IMR-90 (cell line): Measurements from ENCODE around the gene CCL4. TPM values are rescaled to one million over a fixed set of nuclear protein-coding genes. Genes with fewer than 3 reads are reported as not detected.

Experiments
- ATAC-seq: fragments of 200-7000 bp; cut with Tn5 transposase; 2 replicates; pipeline ENCODE4 v1.9.1; 2020; ENCODE audit warnings: low read depth, mild to moderate bottlenecking, moderate library complexity
- BruUV-seq: library from RNA; stranded (reverse); fragments of 400-500 nt; replicated peaks from 2 replicates; lab custom pipeline; 2021; lab: Mats Ljungman, UMichigan
- CTCF ChIA-PET: fragments of 300-600 bp; formaldehyde crosslinking; extraction: SDS; loops from one replicate; lab custom pipeline; 2021; ENCODE audit warnings: antibody characterized with exemption; lab: Yijun Ruan, JAX
- POLR2A ChIA-PET: fragments of 300-600 bp; sonication (Branson Sonifier 250); formaldehyde crosslinking; loops from one replicate; lab custom pipeline; 2022; ENCODE audit warnings: antibody characterized with exemption; ENCODE audit not compliant: unreplicated experiment; lab: Charles Lee
- DNase-seq: peaks from one replicate; pipeline ENCODE4 v3.0.0; 2013
- H2AFZ ChIP-seq: replicated peaks from 2 replicates; pipeline ENCODE3; 2013; ENCODE audit warnings: low read length, mild to moderate bottlenecking; ENCODE audit not compliant: poor library complexity
- H2AK5ac ChIP-seq: 2 replicates; pipeline ENCODE4 v1.6.1; 2013; ENCODE audit warnings: low read depth, low read length, inconsistent platforms
- H2AK9ac ChIP-seq: replicated peaks from 2 replicates; pipeline ENCODE3; 2013; ENCODE audit warnings: mild to moderate bottlenecking, low read depth, low read length, moderate library complexity; ENCODE audit not compliant: poor library complexity
- H2BK120ac ChIP-seq: 2 replicates; pipeline ENCODE4 v1.6.1; 2013; ENCODE audit warnings: low read depth, low read length, inconsistent platforms
- H2BK15ac ChIP-seq: 3 replicates; pipeline ENCODE4 v1.6.1; 2013; ENCODE audit warnings: low read depth, low read length, inconsistent platforms
- H2BK20ac ChIP-seq: 2 replicates; pipeline ENCODE4 v1.6.1; 2013; ENCODE audit warnings: low read depth, mild to moderate bottlenecking, inconsistent platforms, low read length, moderate library complexity
- H2BK5ac ChIP-seq: 2 replicates; pipeline ENCODE4 v1.6.1; 2013; ENCODE audit warnings: mild to moderate bottlenecking, low read depth, low read length, inconsistent platforms; ENCODE audit not compliant: poor library complexity, severe bottlenecking
- H3K14ac ChIP-seq: replicated peaks from 2 replicates; pipeline ENCODE4 v1.6.1; 2013; ENCODE audit warnings: low read depth, low read length, inconsistent platforms
- H3K18ac ChIP-seq: 2 replicates; pipeline ENCODE4 v1.6.1; 2013; ENCODE audit warnings: low read depth, low read length, control low read depth
- H3K23ac ChIP-seq: 2 replicates; pipeline ENCODE4 v1.6.1; 2013; ENCODE audit warnings: low read depth, low read length, inconsistent platforms
- H3K27ac ChIP-seq: 2 replicates; pipeline ENCODE4 v1.5.1; 2013; ENCODE audit warnings: mild to moderate bottlenecking, control low read depth, low read length; ENCODE audit not compliant: insufficient read depth
- H3K27me3 ChIP-seq: 2 replicates; pipeline ENCODE4 v1.6.1; 2013; ENCODE audit warnings: low read length; ENCODE audit not compliant: control insufficient read depth, insufficient read depth
- H3K36me3 ChIP-seq: 2 replicates; pipeline ENCODE4 v1.6.1; 2013; ENCODE audit warnings: low read length, mixed read lengths; ENCODE audit not compliant: control insufficient read depth, insufficient read depth
- H3K4ac ChIP-seq: 2 replicates; pipeline ENCODE4 v1.6.1; 2013; ENCODE audit warnings: low read depth, low read length, inconsistent platforms
- H3K4me1 ChIP-seq: 2 replicates; pipeline ENCODE4 v1.6.1; 2013; ENCODE audit warnings: low read length, mixed read lengths; ENCODE audit not compliant: control insufficient read depth, insufficient read depth
- H3K4me2 ChIP-seq: 2 replicates; pipeline ENCODE4 v1.6.1; 2013; ENCODE audit warnings: low read depth, mild to moderate bottlenecking, control low read depth, low read length, moderate library complexity
- H3K4me3 ChIP-seq: 2 replicates; pipeline ENCODE4 v1.5.1; 2013; ENCODE audit warnings: low read depth, mild to moderate bottlenecking, control low read depth, low read length, moderate library complexity; ENCODE audit not compliant: insufficient read depth
- H3K56ac ChIP-seq: 2 replicates; pipeline ENCODE4 v1.6.1; 2013; ENCODE audit warnings: low read length, inconsistent platforms; ENCODE audit not compliant: insufficient read depth; ENCODE audit errors: extremely low read depth
- H3K79me1 ChIP-seq, 2 experiments: 2 replicates each; pipeline ENCODE4 v1.6.1; 2013; ENCODE audit warnings: low read length in 2 of 2, inconsistent platforms in 1 of 2, low read depth in 1 of 2
- H3K9ac ChIP-seq: 2 replicates; pipeline ENCODE4 v1.6.1; 2013; ENCODE audit warnings: low read depth, low read length, control low read depth
- H3K9me1 ChIP-seq: 2 replicates; pipeline ENCODE4 v1.6.1; 2013; ENCODE audit warnings: low read length, inconsistent platforms; ENCODE audit not compliant: insufficient read depth
- H3K9me3 ChIP-seq: 2 replicates; pipeline ENCODE4 v1.6.1; 2013; ENCODE audit warnings: low read length; ENCODE audit not compliant: control insufficient read depth, insufficient read depth
- H4K20me1 ChIP-seq: 2 replicates; pipeline ENCODE4 v1.6.1; 2013; ENCODE audit warnings: low read length, inconsistent platforms; ENCODE audit not compliant: insufficient read depth
- H4K5ac ChIP-seq: 2 replicates; pipeline ENCODE4 v1.6.1; 2013; ENCODE audit warnings: mild to moderate bottlenecking, low read depth, low read length, control low read depth
- H4K8ac ChIP-seq, 2 experiments: 2 replicates each; pipeline ENCODE4 v1.6.1; 2013; ENCODE audit warnings: low read depth in 2 of 2, low read length in 2 of 2, control low read depth in 1 of 2, inconsistent platforms in 1 of 2
- H4K91ac ChIP-seq: 2 replicates; pipeline ENCODE4 v1.6.1; 2013; ENCODE audit warnings: low read depth, low read length, inconsistent platforms; ENCODE audit not compliant: insufficient read depth
- CEBPB ChIP-seq: IDR thresholded peaks from 2 replicates; pipeline ENCODE4 v1.6.1; 2012; ENCODE audit warnings: low read depth, low read length, improper control_type of control experiment
- FOS ChIP-seq: fragments of 150-350 bp; IDR thresholded peaks from 2 replicates; pipeline ENCODE4 v1.6.1; 2016; ENCODE audit warnings: low read depth, low read length
- NFE2L2 ChIP-seq: fragments of 150-350 bp; IDR thresholded peaks from 2 replicates; pipeline ENCODE4 v1.6.1; 2016; ENCODE audit warnings: low read depth, mild to moderate bottlenecking, low read length
- RCOR1 ChIP-seq: IDR thresholded peaks from 2 replicates; pipeline ENCODE4 v1.6.1; 2012; ENCODE audit warnings: mild to moderate bottlenecking, low read length, improper control_type of control experiment; ENCODE audit not compliant: insufficient replicate concordance
- USF2 ChIP-seq: fragments of 150-350 bp; IDR thresholded peaks from 2 replicates; pipeline ENCODE4 v1.6.1; 2017; ENCODE audit warnings: mild to moderate bottlenecking, antibody characterized with exemption, low read length, low read depth
- WGBS, 2 experiments: methylation state at CpG; one replicate each; pipeline versions ENCODE4 v1.1.5 to v1.1.7; 2013; ENCODE audit warnings: missing lambda C conversion rate in 2 of 2; ENCODE audit not compliant: insufficient read length in 1 of 2; ENCODE audit errors: extremely low coverage in 2 of 2; 5-methylcytosine and 5-hydroxymethylcytosine counted together
- dilution Hi-C: fragments of 300-500 bp; cut with HindIII; formaldehyde crosslinking; loops from one replicate; pipeline ENCODE4 v1.14.3; 2018; ENCODE audit warnings: low sequenced_read_pairs; ENCODE audit not compliant: unreplicated experiment
- in situ Hi-C: fragments of 300-500 bp; cut with MboI; formaldehyde crosslinking; loops from 3 replicates; pipeline ENCODE4 v1.14.3; 2019; ENCODE audit warnings: low sequenced_read_pairs, inconsistent platforms, mixed read lengths
- intact Hi-C: fragments of 100-400 bp; cut with micrococcal nuclease; formaldehyde crosslinking; loops from 2 replicates; pipeline ENCODE4 v1.10.0; 2022
- polyA plus RNA-seq, 3 experiments: library from polyadenylated mRNA; depleted of rRNA; stranded (reverse); fragments of >200 nt; gene quantifications; 2 replicates each; pipeline ENCODE4 v1.2.3, GENCODE V29; 2012; ENCODE audit warnings: low replicate concordance in 1 of 3
- total RNA-seq: library from RNA; depleted of rRNA; stranded (reverse); fragments of >200 nt; gene quantifications from 2 replicates; pipeline ENCODE4 v1.2.3, GENCODE V29; 2012

CCL4 gene
- total and polyA plus RNA-seq, 2 of the 4 experiments (the other 2 are of a cell fraction), result not detected

GRCh38 chr17:36131421-36131820 is 27.8 kb downstream of the CCL4 start:
- H4K5ac ChIP-seq, result no peak overlapping the region
- H4K20me1 ChIP-seq, result no peaks in the 10 kb centered on the region
- H2BK15ac ChIP-seq, result no peak overlapping the region
- ChIA-PET CTCF (interaction anchor here (1.4 kb wide), 1 partner anchor 15 kb away, joined by 5 read pairs; no protein-coding TSS in a partner anchor), POLR2A (no interaction called here)
- H2BK120ac ChIP-seq, result no peak overlapping the region
- H3K9me3 ChIP-seq, result no peaks in the 10 kb centered on the region
- dilution Hi-C loops, result no loop called here
- H2BK5ac ChIP-seq, result no peak overlapping the region
- H4K91ac ChIP-seq, result no peak overlapping the region
- H3K4ac ChIP-seq, result no peak overlapping the region
- no peak overlapping the region for H3K4me3 ChIP-seq
- no peak for DNase-seq
- BruUV-seq, result no TSS peak
- no peak overlapping the region for H3K18ac ChIP-seq
- ATAC-seq, result no peak
- H3K27ac ChIP-seq, result no peak overlapping the region
- no peak overlapping the region for H4K8ac ChIP-seq
- no peak overlapping the region for H3K9ac ChIP-seq
- no peak overlapping the region for H2AK5ac ChIP-seq
- H3K36me3 ChIP-seq, result no peaks in the 10 kb centered on the region
- H3K27me3 ChIP-seq, result no peaks in the 10 kb centered on the region
- no CpG with 5 or more reads among the region's 2 CpGs for WGBS, 2 experiments
- H3K79me1 ChIP-seq, result no peaks in the 10 kb centered on the region
- no peaks in the 10 kb centered on the region for H3K4me1 ChIP-seq
- intact Hi-C loops, result no loop called here
- no peak overlapping the region for H3K14ac ChIP-seq
- no peak overlapping the region for H2AK9ac ChIP-seq
- no peak overlapping the region for H3K56ac ChIP-seq
- in situ Hi-C loops, result no loop called here
- no peak for TF ChIP-seq CEBPB
- TF ChIP-seq FOS, result no peak
- TF ChIP-seq RCOR1, result no peak
- no peak for TF ChIP-seq NFE2L2
- TF ChIP-seq USF2, result no peak
- H2AFZ ChIP-seq, result no peak overlapping the region
- no peak overlapping the region for H3K4me2 ChIP-seq
- no peak overlapping the region for H3K23ac ChIP-seq
- no peak overlapping the region for H2BK20ac ChIP-seq
- H3K9me1 ChIP-seq, result no peaks in the 10 kb centered on the region
